K562 (cell line): ENCODE measurements around the gene SIRT4. TPM values are rescaled to one million over a fixed set of nuclear protein-coding genes. Genes with fewer than 3 reads are reported as not detected.

ENCODE experiments used
- ARID1B ChIP-seq: fragments of 450-650 bp; IDR thresholded peaks from 2 replicates; pipeline ENCODE4 v1.6.1; 2016; ENCODE audit warnings: antibody characterized with exemption, mild to moderate bottlenecking, inconsistent platforms
- ETV1 ChIP-seq: fragments of 450-650 bp; conservative IDR thresholded peaks from 2 replicates; pipeline ENCODE4 v1.6.1; 2016; ENCODE audit warnings: missing genetic modification characterization, control low read depth, low read depth, missing compliant biosample characterization
- FOS ChIP-seq: IDR thresholded peaks from 3 replicates; pipeline ENCODE4 v1.6.1; 2011; ENCODE audit not compliant: insufficient read length; ENCODE audit errors: extremely low read depth
- NR2F6 ChIP-seq: fragments of 450-650 bp; formaldehyde crosslinking; IDR thresholded peaks from 2 replicates; pipeline ENCODE4 v1.4.0; 2020; ENCODE audit warnings: mild to moderate bottlenecking
- POLR3A ChIP-seq: IDR thresholded peaks from 2 replicates; pipeline ENCODE4 v1.6.1; 2011; ENCODE audit warnings: borderline replicate concordance, mild to moderate bottlenecking, moderate library complexity; ENCODE audit not compliant: insufficient read length, insufficient read depth; ENCODE audit errors: extremely low read depth
- RAD21 ChIP-seq, 2 experiments: fragments of 250-450 bp in 1 of 2; fragments of 450-650 bp in 1 of 2; sonication (Bioruptor Pico) in 1 of 2; formaldehyde crosslinking in 1 of 2; IDR thresholded peaks in 1 of 2; conservative IDR thresholded peaks in 1 of 2; 2 replicates each; pipeline versions ENCODE4 v1.4.0 to v1.8.0; 2020 to 2022; ENCODE audit warnings: mild to moderate bottlenecking in 2 of 2, moderate library complexity in 1 of 2
- SIX5 ChIP-seq, 2 experiments: IDR thresholded peaks; 2 replicates each; pipeline ENCODE4 v1.6.1; 2011; ENCODE audit warnings: low read length in 2 of 2, borderline replicate concordance in 1 of 2, low read depth in 1 of 2, mild to moderate bottlenecking in 1 of 2, moderate library complexity in 1 of 2; ENCODE audit not compliant: insufficient read depth in 1 of 2
- SRSF9 ChIP-seq: fragments of 200-400 bp; formaldehyde crosslinking; IDR thresholded peaks from 2 replicates; pipeline ENCODE4 v1.6.1; 2017; ENCODE audit warnings: low read depth, low read length, borderline replicate concordance
- ZNF586 ChIP-seq: fragments of 450-650 bp; formaldehyde crosslinking; conservative IDR thresholded peaks from 2 replicates; pipeline ENCODE4 v1.4.0; 2020; ENCODE audit warnings: mild to moderate bottlenecking, moderate library complexity
- polyA plus RNA-seq, 8 experiments: library from polyadenylated mRNA; depleted of rRNA in 4 of 8; stranded (reverse) in 5 of 8; unstranded in 3 of 8; fragments of >200 nt; fragmentation: Nextera tagmentation in 2 of 8; fragmentation: Illumina TruSeq in 1 of 8; extraction: Ambion mirVana in 2 of 8; extraction: Trizol in 1 of 8; gene quantifications; 2 replicates each; pipeline versions ENCODE4 v1.2.1 to v1.2.3, GENCODE V29; 2011 to 2014; ENCODE audit warnings: inconsistent platforms in 1 of 8, missing spikeins in 1 of 8
- total RNA-seq, 7 experiments: library from RNA; depleted of rRNA in 6 of 7; stranded (reverse); fragments of >200 nt in 6 of 7; fragmentation: Illumina TruSeq in 2 of 7; extraction: Trizol in 2 of 7; gene quantifications; 2 replicates each; pipeline versions ENCODE4 v1.2.1 to v1.2.3, GENCODE V29; 2011 to 2021; ENCODE audit warnings: low replicate concordance in 1 of 7
- TF ChIP-seq, protein P1 (sequence below): sonication (generic); formaldehyde crosslinking; IDR thresholded peaks from 2 replicates; pipeline ENCODE4 v1.8.0; 2022; ENCODE audit warnings: missing genetic modification reagents, mild to moderate bottlenecking, borderline replicate concordance
- TF ChIP-seq, protein P2 (sequence below): fragments of 450-650 bp; formaldehyde crosslinking; IDR thresholded peaks from 2 replicates; pipeline ENCODE4 v1.4.0; 2020; ENCODE audit warnings: mild to moderate bottlenecking, moderate library complexity
- TF ChIP-seq, protein P3 (sequence below): sonication (generic); formaldehyde crosslinking; IDR thresholded peaks from 2 replicates; pipeline ENCODE4 v1.8.1; 2023; ENCODE audit warnings: mild to moderate bottlenecking, missing genetic modification reagents, moderate library complexity
- TF ChIP-seq, protein P4 (sequence below): sonication (generic); formaldehyde crosslinking; IDR thresholded peaks from 2 replicates; pipeline ENCODE4 v1.5.0; 2020; ENCODE audit warnings: missing genetic modification reagents
- TF ChIP-seq, protein P5 (sequence below): fragments of 450-650 bp; IDR thresholded peaks from 2 replicates; pipeline ENCODE4 v1.6.1; 2018; ENCODE audit warnings: mild to moderate bottlenecking, low read depth; ENCODE audit not compliant: partially characterized antibody

The SIRT4 gene
- total and polyA plus RNA-seq, 9 of the 15 experiments (the other 6 are each of a cell fraction or from before 2014, with no cell fraction given) = 0.86 to 5.2 (median 2.4) TPM

DNA sequence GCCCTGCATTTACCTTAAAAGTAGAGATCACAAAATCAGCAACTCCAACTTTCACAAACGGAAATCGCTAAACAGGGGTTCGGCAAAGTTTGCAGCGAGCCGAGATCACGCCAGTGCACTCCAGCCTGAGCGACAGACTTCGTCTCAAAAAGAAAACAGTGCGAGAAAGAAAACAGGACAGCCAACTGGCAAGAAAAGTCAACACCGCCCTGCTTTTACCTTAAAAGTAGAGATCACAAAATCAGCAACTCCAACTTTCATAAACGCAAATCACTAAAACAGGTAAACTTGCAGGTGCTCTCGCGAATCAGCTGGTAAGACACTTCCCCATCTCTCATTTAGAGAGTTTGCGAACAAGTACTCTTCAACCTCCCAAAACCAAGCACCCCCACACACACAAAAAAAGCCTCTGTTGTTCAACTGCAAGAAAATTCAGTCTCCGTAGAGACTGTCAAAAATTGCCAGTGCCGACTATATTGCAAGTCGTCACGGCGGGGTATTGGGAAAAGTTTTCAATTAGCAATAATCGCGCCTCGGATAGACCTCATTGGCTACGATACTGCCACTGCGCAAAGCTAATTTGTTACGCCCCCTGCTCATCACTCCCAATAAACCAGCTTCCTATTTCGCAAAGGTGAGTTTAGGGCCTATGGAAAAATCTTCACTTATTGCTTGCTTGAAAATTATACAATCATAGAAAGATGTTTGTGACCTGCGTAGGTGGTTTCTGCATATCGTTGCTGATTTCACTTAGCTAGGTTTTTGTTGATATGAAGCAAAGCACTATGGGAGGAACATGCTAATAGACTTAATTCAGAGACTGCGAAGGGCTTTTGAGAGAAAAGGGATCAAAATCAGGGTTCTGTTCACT, 9.2 kb upstream of the SIRT4 start, which contains the start of gene RNU4-1 (continued):
- no peak for TF ChIP-seq SRSF9
- TF ChIP-seq, protein P1, sequence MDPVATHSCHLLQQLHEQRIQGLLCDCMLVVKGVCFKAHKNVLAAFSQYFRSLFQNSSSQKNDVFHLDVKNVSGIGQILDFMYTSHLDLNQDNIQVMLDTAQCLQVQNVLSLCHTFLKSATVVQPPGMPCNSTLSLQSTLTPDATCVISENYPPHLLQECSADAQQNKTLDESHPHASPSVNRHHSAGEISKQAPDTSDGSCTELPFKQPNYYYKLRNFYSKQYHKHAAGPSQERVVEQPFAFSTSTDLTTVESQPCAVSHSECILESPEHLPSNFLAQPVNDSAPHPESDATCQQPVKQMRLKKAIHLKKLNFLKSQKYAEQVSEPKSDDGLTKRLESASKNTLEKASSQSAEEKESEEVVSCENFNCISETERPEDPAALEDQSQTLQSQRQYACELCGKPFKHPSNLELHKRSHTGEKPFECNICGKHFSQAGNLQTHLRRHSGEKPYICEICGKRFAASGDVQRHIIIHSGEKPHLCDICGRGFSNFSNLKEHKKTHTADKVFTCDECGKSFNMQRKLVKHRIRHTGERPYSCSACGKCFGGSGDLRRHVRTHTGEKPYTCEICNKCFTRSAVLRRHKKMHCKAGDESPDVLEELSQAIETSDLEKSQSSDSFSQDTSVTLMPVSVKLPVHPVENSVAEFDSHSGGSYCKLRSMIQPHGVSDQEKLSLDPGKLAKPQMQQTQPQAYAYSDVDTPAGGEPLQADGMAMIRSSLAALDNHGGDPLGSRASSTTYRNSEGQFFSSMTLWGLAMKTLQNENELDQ (CRISPR knock-in tag) = no peak
- no peak for TF ChIP-seq RAD21 (CRISPR knock-in tag; conservative IDR thresholded peaks at IDR 0.05 in 1 of 2, IDR thresholded peaks at IDR 0.05 in 1 of 2)
- TF ChIP-seq, protein P2, sequence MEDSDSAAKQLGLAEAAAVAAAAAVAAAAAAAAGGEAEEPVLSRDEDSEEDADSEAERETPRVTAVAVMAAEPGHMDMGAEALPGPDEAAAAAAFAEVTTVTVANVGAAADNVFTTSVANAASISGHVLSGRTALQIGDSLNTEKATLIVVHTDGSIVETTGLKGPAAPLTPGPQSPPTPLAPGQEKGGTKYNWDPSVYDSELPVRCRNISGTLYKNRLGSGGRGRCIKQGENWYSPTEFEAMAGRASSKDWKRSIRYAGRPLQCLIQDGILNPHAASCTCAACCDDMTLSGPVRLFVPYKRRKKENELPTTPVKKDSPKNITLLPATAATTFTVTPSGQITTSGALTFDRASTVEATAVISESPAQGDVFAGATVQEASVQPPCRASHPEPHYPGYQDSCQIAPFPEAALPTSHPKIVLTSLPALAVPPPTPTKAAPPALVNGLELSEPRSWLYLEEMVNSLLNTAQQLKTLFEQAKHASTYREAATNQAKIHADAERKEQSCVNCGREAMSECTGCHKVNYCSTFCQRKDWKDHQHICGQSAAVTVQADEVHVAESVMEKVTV (CRISPR knock-in tag) = no peak
- TF ChIP-seq, protein P3, sequence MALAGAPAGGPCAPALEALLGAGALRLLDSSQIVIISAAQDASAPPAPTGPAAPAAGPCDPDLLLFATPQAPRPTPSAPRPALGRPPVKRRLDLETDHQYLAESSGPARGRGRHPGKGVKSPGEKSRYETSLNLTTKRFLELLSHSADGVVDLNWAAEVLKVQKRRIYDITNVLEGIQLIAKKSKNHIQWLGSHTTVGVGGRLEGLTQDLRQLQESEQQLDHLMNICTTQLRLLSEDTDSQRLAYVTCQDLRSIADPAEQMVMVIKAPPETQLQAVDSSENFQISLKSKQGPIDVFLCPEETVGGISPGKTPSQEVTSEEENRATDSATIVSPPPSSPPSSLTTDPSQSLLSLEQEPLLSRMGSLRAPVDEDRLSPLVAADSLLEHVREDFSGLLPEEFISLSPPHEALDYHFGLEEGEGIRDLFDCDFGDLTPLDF = peak; percentile 40; the same call in 1 of the 2 replicates
- TF ChIP-seq FOS = no peak
- no peak for TF ChIP-seq NR2F6 (CRISPR knock-in tag)
- TF ChIP-seq, protein P4, sequence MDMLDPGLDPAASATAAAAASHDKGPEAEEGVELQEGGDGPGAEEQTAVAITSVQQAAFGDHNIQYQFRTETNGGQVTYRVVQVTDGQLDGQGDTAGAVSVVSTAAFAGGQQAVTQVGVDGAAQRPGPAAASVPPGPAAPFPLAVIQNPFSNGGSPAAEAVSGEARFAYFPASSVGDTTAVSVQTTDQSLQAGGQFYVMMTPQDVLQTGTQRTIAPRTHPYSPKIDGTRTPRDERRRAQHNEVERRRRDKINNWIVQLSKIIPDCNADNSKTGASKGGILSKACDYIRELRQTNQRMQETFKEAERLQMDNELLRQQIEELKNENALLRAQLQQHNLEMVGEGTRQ (CRISPR knock-in tag) = no peak
- TF ChIP-seq SIX5 (IDR thresholded peaks at IDR 0.05; ENCODE audit: borderline replicate concordance in 1 of 2, insufficient read depth in 1 of 2, low read depth in 1 of 2, low read length in 2 of 2) = no peak
- no peak for TF ChIP-seq POLR3A
- 0 out of 2 replicates have a peak, but pooled peaks have one; percentile 27 for TF ChIP-seq ARID1B
- TF ChIP-seq, protein P5, sequence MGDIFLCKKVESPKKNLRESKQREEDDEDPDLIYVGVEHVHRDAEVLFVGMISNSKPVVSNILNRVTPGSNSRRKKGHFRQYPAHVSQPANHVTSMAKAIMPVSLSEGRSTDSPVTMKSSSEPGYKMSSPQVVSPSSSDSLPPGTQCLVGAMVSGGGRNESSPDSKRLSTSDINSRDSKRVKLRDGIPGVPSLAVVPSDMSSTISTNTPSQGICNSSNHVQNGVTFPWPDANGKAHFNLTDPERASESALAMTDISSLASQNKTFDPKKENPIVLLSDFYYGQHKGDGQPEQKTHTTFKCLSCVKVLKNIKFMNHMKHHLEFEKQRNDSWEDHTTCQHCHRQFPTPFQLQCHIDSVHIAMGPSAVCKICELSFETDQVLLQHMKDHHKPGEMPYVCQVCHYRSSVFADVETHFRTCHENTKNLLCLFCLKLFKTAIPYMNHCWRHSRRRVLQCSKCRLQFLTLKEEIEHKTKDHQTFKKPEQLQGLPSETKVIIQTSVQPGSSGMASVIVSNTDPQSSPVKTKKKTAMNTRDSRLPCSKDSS = no peak
- no peak; the same call in 1 of the 2 replicates for TF ChIP-seq ETV1 (tag)
- no peak for TF ChIP-seq ZNF586 (CRISPR knock-in tag)
